ENCODE results near the gene CYP2F1.
"Not testable (repeated sequence)": the region's sequence is repeated elsewhere in the genome, so short reads cannot be mapped to it uniquely, and the experiment has no call there.

CYP2F1 gene

GRCh38 chr19:41126765-41127203, 12.6 kb downstream of the CYP2F1 start:
- not testable (repeated sequence) for H3K36me3 ChIP-seq (replicated peaks in 1 of 2; ENCODE audit: control insufficient read depth in 2 of 2, insufficient read depth in 2 of 2, low read length in 2 of 2); H3K27ac ChIP-seq (replicated peaks; ENCODE audit: low read length); H2BK12ac ChIP-seq (ENCODE audit: low read length); H2BK15ac ChIP-seq (ENCODE audit: low read length); H2BK120ac ChIP-seq (ENCODE audit: low read depth, low read length); H3K18ac ChIP-seq (ENCODE audit: low read length); H3K9me3 ChIP-seq (replicated peaks in 1 of 2; ENCODE audit: control insufficient read depth in 2 of 2, insufficient read depth in 1 of 2, low read depth in 1 of 2, low read length in 2 of 2); H3K4ac ChIP-seq (ENCODE audit: low read length); H2AFZ ChIP-seq (ENCODE audit: low read length); H2AK5ac ChIP-seq (ENCODE audit: low read depth, low read length); H3K4me1 ChIP-seq (ENCODE audit: control insufficient read depth in 2 of 2, insufficient read depth in 1 of 2, low read depth in 1 of 2, low read length in 2 of 2); H3K23ac ChIP-seq (ENCODE audit: low read depth, low read length, poor library complexity); H3K14ac ChIP-seq (ENCODE audit: low read length); H2BK5ac ChIP-seq (ENCODE audit: low read length); H4K91ac ChIP-seq (ENCODE audit: low read depth, low read length, poor library complexity); H3K4me2 ChIP-seq (ENCODE audit: insufficient read depth, low read length, poor library complexity, severe bottlenecking); H3K9ac ChIP-seq (ENCODE audit: low read depth, low read length, poor library complexity); H4K8ac ChIP-seq (ENCODE audit: low read depth, low read length); H3K4me3 ChIP-seq (ENCODE audit: low read length in 2 of 2); H3K79me1 ChIP-seq (ENCODE audit: low read depth, low read length); DNase-seq (ENCODE audit: low spot score)
- H3K27me3 ChIP-seq (ENCODE audit: control insufficient read depth in 3 of 3, insufficient read depth in 3 of 3, low read depth in 1 of 3, low read length in 3 of 3), result peaks cover 0 to 13% (median 0%) of the 10 kb centered on the region in 3 experiments
- WGBS, 2 donors (ENCODE audit: extremely low coverage in 2 of 2, insufficient read length in 2 of 2, insufficient replicate concordance in 1 of 2), result no CpG with 5 or more reads among the region's 2 CpGs

- not testable (repeated sequence) for H2BK120ac ChIP-seq (ENCODE audit: low read depth, low read length); H4K91ac ChIP-seq (ENCODE audit: low read depth, low read length, poor library complexity); H3K27ac ChIP-seq (replicated peaks; ENCODE audit: low read length); H2AK5ac ChIP-seq (ENCODE audit: low read depth, low read length); H3K4me1 ChIP-seq (ENCODE audit: control insufficient read depth in 2 of 2, insufficient read depth in 1 of 2, low read depth in 1 of 2, low read length in 2 of 2); H3K9me3 ChIP-seq (replicated peaks in 1 of 2; ENCODE audit: control insufficient read depth in 2 of 2, insufficient read depth in 1 of 2, low read depth in 1 of 2, low read length in 2 of 2); DNase-seq (ENCODE audit: low spot score); H2BK15ac ChIP-seq (ENCODE audit: low read length); H3K23ac ChIP-seq (ENCODE audit: low read depth, low read length, poor library complexity); H3K9ac ChIP-seq (ENCODE audit: low read depth, low read length, poor library complexity); H2BK5ac ChIP-seq (ENCODE audit: low read length); H3K4me3 ChIP-seq (ENCODE audit: low read length in 2 of 2); H3K14ac ChIP-seq (ENCODE audit: low read length); H3K79me1 ChIP-seq (ENCODE audit: low read depth, low read length); H2BK12ac ChIP-seq (ENCODE audit: low read length); H3K4ac ChIP-seq (ENCODE audit: low read length); H4K8ac ChIP-seq (ENCODE audit: low read depth, low read length); H3K18ac ChIP-seq (ENCODE audit: low read length); H3K36me3 ChIP-seq (replicated peaks in 1 of 2; ENCODE audit: control insufficient read depth in 2 of 2, insufficient read depth in 2 of 2, low read length in 2 of 2)
- peak overlapping the region; percentile 64 for H2AFZ ChIP-seq (ENCODE audit: low read length)
- whole genome bisulfite sequencing, 2 donors (ENCODE audit: extremely low coverage in 2 of 2, insufficient read length in 2 of 2, insufficient replicate concordance in 1 of 2), result no CpG with 5 or more reads among the region's 7 CpGs
- H3K27me3 ChIP-seq (ENCODE audit: control insufficient read depth in 3 of 3, insufficient read depth in 3 of 3, low read depth in 1 of 3, low read length in 3 of 3), result peaks cover 0 to 13% (median 0%) of the 10 kb centered on the region in 3 experiments
- H3K4me2 ChIP-seq (ENCODE audit: insufficient read depth, low read length, poor library complexity, severe bottlenecking), result peak overlapping the region; percentile 22
These were observed 13.1 kb downstream of the CYP2F1 start for GRCh38 chr19:41127362-41127761.

GRCh38 chr19:41127801-41128300, 13.6 kb downstream of the CYP2F1 start:
- not testable (repeated sequence) for H3K9me3 ChIP-seq (replicated peaks in 1 of 2; ENCODE audit: control insufficient read depth in 2 of 2, insufficient read depth in 1 of 2, low read depth in 1 of 2, low read length in 2 of 2); H3K79me1 ChIP-seq (ENCODE audit: low read depth, low read length); H3K27ac ChIP-seq (replicated peaks; ENCODE audit: low read length); H3K23ac ChIP-seq (ENCODE audit: low read depth, low read length, poor library complexity); H2BK15ac ChIP-seq (ENCODE audit: low read length); H3K4me3 ChIP-seq (ENCODE audit: low read length in 2 of 2); H2BK5ac ChIP-seq (ENCODE audit: low read length); H2BK12ac ChIP-seq (ENCODE audit: low read length); H3K36me3 ChIP-seq (replicated peaks in 1 of 2; ENCODE audit: control insufficient read depth in 2 of 2, insufficient read depth in 2 of 2, low read length in 2 of 2); H3K9ac ChIP-seq (ENCODE audit: low read depth, low read length, poor library complexity); H4K8ac ChIP-seq (ENCODE audit: low read depth, low read length); H3K4ac ChIP-seq (ENCODE audit: low read length); H3K14ac ChIP-seq (ENCODE audit: low read length); H2BK120ac ChIP-seq (ENCODE audit: low read depth, low read length); H4K91ac ChIP-seq (ENCODE audit: low read depth, low read length, poor library complexity); H2AK5ac ChIP-seq (ENCODE audit: low read depth, low read length); H3K4me1 ChIP-seq (ENCODE audit: control insufficient read depth in 2 of 2, insufficient read depth in 1 of 2, low read depth in 1 of 2, low read length in 2 of 2)
- Histone ChIP-seq H3K27me3 (ENCODE audit: control insufficient read depth in 3 of 3, insufficient read depth in 3 of 3, low read depth in 1 of 3, low read length in 3 of 3) (peaks cover 0 to 15% (median 0%) of the 10 kb centered on the region in 3 experiments), H3K18ac (ENCODE audit: low read length) (peak overlapping the region; percentile 59), H3K4me2 (ENCODE audit: insufficient read depth, low read length, poor library complexity, severe bottlenecking) (peak overlapping the region; percentile 22), H2AFZ (ENCODE audit: low read length) (peak overlapping the region; percentile 64)
- WGBS, 2 donors (ENCODE audit: extremely low coverage in 2 of 2, insufficient read length in 2 of 2, insufficient replicate concordance in 1 of 2), result no CpG with 5 or more reads among the region's 29 CpGs
- DNase-seq (ENCODE audit: low spot score), result peak; percentile 24

GRCh38 chr19:41128692-41129091, 14.5 kb downstream of the CYP2F1 start:
- no peaks in the 10 kb centered on the region for H3K36me3 ChIP-seq (replicated peaks in 1 of 2; ENCODE audit: control insufficient read depth in 2 of 2, insufficient read depth in 2 of 2, low read length in 2 of 2)
- H3K4me3 ChIP-seq (ENCODE audit: low read length in 2 of 2), result no peak overlapping the region
- H3K14ac ChIP-seq (ENCODE audit: low read length), result no peak overlapping the region
- no peak overlapping the region for H3K4ac ChIP-seq (ENCODE audit: low read length)
- no peak overlapping the region for H3K18ac ChIP-seq (ENCODE audit: low read length)
- no peak overlapping the region for H2BK5ac ChIP-seq (ENCODE audit: low read length)
- H3K4me2 ChIP-seq (ENCODE audit: insufficient read depth, low read length, poor library complexity, severe bottlenecking), result no peak overlapping the region
- no peak overlapping the region for H4K8ac ChIP-seq (ENCODE audit: low read depth, low read length)
- no peak overlapping the region for H2AK5ac ChIP-seq (ENCODE audit: low read depth, low read length)
- no peaks in the 10 kb centered on the region for H3K9me3 ChIP-seq (replicated peaks in 1 of 2; ENCODE audit: control insufficient read depth in 2 of 2, insufficient read depth in 1 of 2, low read depth in 1 of 2, low read length in 2 of 2)
- H3K79me1 ChIP-seq (ENCODE audit: low read depth, low read length), result no peaks in the 10 kb centered on the region
- no peak overlapping the region for H2BK120ac ChIP-seq (ENCODE audit: low read depth, low read length)
- H3K27me3 ChIP-seq (ENCODE audit: control insufficient read depth in 3 of 3, insufficient read depth in 3 of 3, low read depth in 1 of 3, low read length in 3 of 3), result peaks cover 0 to 18% (median 0%) of the 10 kb centered on the region in 3 experiments
- H3K23ac ChIP-seq (ENCODE audit: low read depth, low read length, poor library complexity), result no peak overlapping the region
- no peak overlapping the region for H2AFZ ChIP-seq (ENCODE audit: low read length)
- no peak for DNase-seq (ENCODE audit: low spot score)
- H3K4me1 ChIP-seq (ENCODE audit: control insufficient read depth in 2 of 2, insufficient read depth in 1 of 2, low read depth in 1 of 2, low read length in 2 of 2), result peaks cover 0 to 2% of the 10 kb centered on the region in 2 donors
- H2BK15ac ChIP-seq (ENCODE audit: low read length), result no peak overlapping the region
- H3K9ac ChIP-seq (ENCODE audit: low read depth, low read length, poor library complexity), result no peak overlapping the region
- no peak overlapping the region for H4K91ac ChIP-seq (ENCODE audit: low read depth, low read length, poor library complexity)
- H3K27ac ChIP-seq (replicated peaks; ENCODE audit: low read length), result no peak overlapping the region
- no peak overlapping the region for H2BK12ac ChIP-seq (ENCODE audit: low read length)
- WGBS, 2 donors (ENCODE audit: extremely low coverage in 2 of 2, insufficient read length in 2 of 2, insufficient replicate concordance in 1 of 2), result no CpG with 5 or more reads among the region's 6 CpGs
